Neural crest cell (in vitro differentiated cells): ENCODE data around the gene DAZL. TPM values are rescaled to one million over a fixed set of nuclear protein-coding genes. Genes with fewer than 3 reads are reported as not detected.
A peak's percentile ranks its signal among the peaks of the same experiment; 100 is the strongest.

Source experiments
- DNase-seq: peaks from one replicate; pipeline ENCODE4 v3.0.0; 2021; ENCODE audit warnings: low read depth, mixed read lengths, low spot score
- H3K27ac Mint-ChIP-seq: one replicate; pipeline ENCODE4 v1.8.0; 2021; ENCODE audit warnings: mild to moderate bottlenecking, mixed read lengths; ENCODE audit not compliant: unreplicated experiment
- H3K27me3 Mint-ChIP-seq: 2 replicates; pipeline ENCODE4 v1.8.0; 2021; ENCODE audit warnings: low read depth, mild to moderate bottlenecking, mixed read lengths
- H3K36me3 Mint-ChIP-seq: 2 replicates; pipeline ENCODE4 v1.8.0; 2021; ENCODE audit warnings: low read depth, mild to moderate bottlenecking, mixed read lengths
- H3K4me1 Mint-ChIP-seq: 2 replicates; pipeline ENCODE4 v1.8.0; 2021; ENCODE audit warnings: mixed read lengths
- H3K4me3 Mint-ChIP-seq: one replicate; pipeline ENCODE4 v1.8.0; 2021; ENCODE audit warnings: mild to moderate bottlenecking, mixed read lengths
- H3K9me3 Mint-ChIP-seq: 2 replicates; pipeline ENCODE4 v1.8.0; 2021; ENCODE audit warnings: mixed read lengths
- CTCF ChIP-seq: fragments of 200-600 bp; sonication (generic); conservative IDR thresholded peaks from 2 replicates; pipeline ENCODE4 v1.5.0; 2021; ENCODE audit warnings: antibody characterized with exemption, mild to moderate bottlenecking
- total RNA-seq: library from RNA; stranded (reverse); gene quantifications from 2 replicates; pipeline ENCODE4 v1.2.1, GENCODE V29; 2021

The DAZL gene
- total RNA-seq, 1 donor from 2014 or later, result not detected

- H3K4me1 Mint-ChIP-seq, result peaks cover 5% of the 10 kb centered on the region
- H3K9me3 Mint-ChIP-seq, result no peaks in the 10 kb centered on the region
- peak overlapping the region; percentile 52 for H3K27ac Mint-ChIP-seq
- H3K27me3 Mint-ChIP-seq, result peaks cover 28% of the 10 kb centered on the region
- DNase-seq, result no peak
- no peak overlapping the region for H3K4me3 Mint-ChIP-seq
- no peak for TF ChIP-seq CTCF
- H3K36me3 Mint-ChIP-seq, result no peaks in the 10 kb centered on the region
These were observed 61.9 kb downstream of the DAZL start for GRCh38 chr3:16543242-16543864.

- H3K4me3 Mint-ChIP-seq, result no peak overlapping the region
- H3K27me3 Mint-ChIP-seq, result peaks cover 29% of the 10 kb centered on the region
- no peak for TF ChIP-seq CTCF
- no peak for DNase-seq
- no peaks in the 10 kb centered on the region for H3K36me3 Mint-ChIP-seq
- H3K27ac Mint-ChIP-seq, result no peak overlapping the region
- peaks cover 8% of the 10 kb centered on the region for H3K4me1 Mint-ChIP-seq
- no peaks in the 10 kb centered on the region for H3K9me3 Mint-ChIP-seq
These were observed 66.7 kb downstream of the DAZL start for GRCh38 chr3:16538507-16538906.

- Mint-ChIP-seq H3K4me1 (peaks cover 8% of the 10 kb centered on the region), H3K27me3 (peaks cover 24% of the 10 kb centered on the region), H3K27ac (no peak overlapping the region), H3K4me3 (no peak overlapping the region), H3K9me3 (no peaks in the 10 kb centered on the region), H3K36me3 (no peaks in the 10 kb centered on the region)
- no peak for TF ChIP-seq CTCF
- no peak for DNase-seq
These were observed 68.2 kb downstream of the DAZL start for GRCh38 chr3:16536996-16537395.

Other genes with a start within 250 kb of the DAZL start
- 1.9 and 2.0 TPM in 2 replicates for gene RFTN1, start 91.7 kb downstream of the DAZL start, total RNA-seq